ENCODE measurements around the gene PITX1. TPM values are rescaled to one million over a fixed set of nuclear protein-coding genes. Genes with fewer than 3 reads are reported as not detected.

Gene PITX1
- total RNA-seq, 1 donor from 2014 or later = not detected

- no peak for DNase-seq (ENCODE audit: low read depth in 2 of 2)
These were observed 4.4 kb downstream of the PITX1 start for GRCh38 chr5:135029477-135030122.

GRCh38 chr5:135028791-135029476 lies 5.1 kb downstream of the PITX1 start:
- DNase-seq (ENCODE audit: low read depth in 2 of 2) = no peak

- DNase-seq (ENCODE audit: low read depth in 2 of 2) = no peak
These were observed 6.1 kb downstream of the PITX1 start for GRCh38 chr5:135027697-135028615.

- no peak for DNase-seq (ENCODE audit: low read depth in 2 of 2)
These were observed 6.7 kb downstream of the PITX1 start for GRCh38 chr5:135027266-135027696.

GRCh38 chr5:135026645-135027265 lies 7.3 kb downstream of the PITX1 start:
- DNase-seq (ENCODE audit: low read depth in 2 of 2) = no peak

GRCh38 chr5:135025730-135026644 lies 8.0 kb downstream of the PITX1 start:
- DNase-seq (ENCODE audit: low read depth in 2 of 2) = no peak

GRCh38 chr5:135024956-135025729 lies 8.9 kb downstream of the PITX1 start:
- DNase-seq (ENCODE audit: low read depth in 2 of 2) = no peak

- DNase-seq (ENCODE audit: low read depth in 2 of 2) = no peak
These were observed 13.7 kb downstream of the PITX1 start for GRCh38 chr5:135020111-135020895.

GRCh38 chr5:135019314-135019713 lies 14.7 kb downstream of the PITX1 start:
- DNase-seq (ENCODE audit: low read depth in 2 of 2) = no peak

- no peak for DNase-seq (ENCODE audit: low read depth in 2 of 2)
These were observed 15.6 kb downstream of the PITX1 start for GRCh38 chr5:135018457-135018856.

GRCh38 chr5:135016861-135017290 lies 17.2 kb downstream of the PITX1 start:
- DNase-seq (ENCODE audit: low read depth in 2 of 2) = no peak

GRCh38 chr5:135015942-135016341 lies 18.1 kb downstream of the PITX1 start:
- DNase-seq (ENCODE audit: low read depth in 2 of 2) = no peak

GRCh38 chr5:135013947-135014570 lies 20.0 kb downstream of the PITX1 start:
- DNase-seq (ENCODE audit: low read depth in 2 of 2) = no peak

- DNase-seq (ENCODE audit: low read depth in 2 of 2) = no peak
These were observed 20.6 kb downstream of the PITX1 start for GRCh38 chr5:135013445-135013844.

GRCh38 chr5:135012951-135013391 lies 21.1 kb downstream of the PITX1 start:
- no peak for DNase-seq (ENCODE audit: low read depth in 2 of 2)

GRCh38 chr5:135012033-135012588 lies 21.9 kb downstream of the PITX1 start:
- DNase-seq (ENCODE audit: low read depth in 2 of 2) = no peak

- DNase-seq (ENCODE audit: low read depth in 2 of 2) = no peak
These were observed 22.5 kb downstream of the PITX1 start for GRCh38 chr5:135011355-135012032.
